Stimulated activated naive CD8-positive, alpha-beta T cell treated with anti-CD3 and anti-CD28 coated beads, Interleukin-15, Interleukin-2, amounts not matched to agents 100 U/mL and 50 U/mL, for 24 hours (primary cell): Measurements from ENCODE around the gene RFTN1.
"Not testable (repeated sequence)": the region's sequence is repeated elsewhere in the genome, so short reads cannot be mapped to it uniquely, and the experiment has no call there.

Experiments
- ATAC-seq: fragments of 150-1000 bp; cut with Tn5 transposase; one replicate; pipeline ENCODE4 v1.10.0; 2021
- DNase-seq: peaks from one replicate; pipeline ENCODE4 v3.0.0; 2021

The RFTN1 gene

DNA sequence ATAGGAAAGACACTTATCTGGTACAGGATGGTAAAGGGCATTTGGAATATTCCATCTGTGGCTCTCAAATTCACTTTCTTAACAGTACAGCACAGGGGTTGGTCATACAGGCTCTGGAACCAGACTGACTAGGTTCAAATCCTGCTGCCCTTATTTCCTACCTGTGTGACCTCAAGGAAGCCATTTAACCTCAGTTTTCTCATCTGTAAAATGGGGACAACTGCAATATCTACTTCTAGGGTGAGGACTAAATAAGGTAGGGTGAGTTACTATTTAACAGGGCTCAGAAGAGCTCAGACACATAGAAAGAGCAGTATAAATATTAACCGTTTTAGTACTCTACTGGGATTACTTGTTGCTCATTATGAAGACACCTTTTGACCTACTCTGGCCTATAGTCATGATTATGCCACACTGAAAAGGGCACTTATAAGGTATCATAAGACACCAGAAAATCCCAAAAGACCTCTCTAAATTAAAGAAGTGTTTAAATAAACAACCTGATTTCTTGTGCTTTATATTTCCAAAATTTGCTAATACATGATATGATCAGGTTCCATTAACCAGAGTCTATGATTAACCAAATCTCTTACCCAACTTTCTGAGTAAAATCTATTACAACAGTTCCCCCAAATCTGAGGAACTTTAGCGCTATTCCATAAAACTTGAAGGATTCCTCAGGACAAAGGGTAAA lies 6.5 kb downstream of the RFTN1 start:
- no peak for DNase-seq
- no peak for ATAC-seq

DNA sequence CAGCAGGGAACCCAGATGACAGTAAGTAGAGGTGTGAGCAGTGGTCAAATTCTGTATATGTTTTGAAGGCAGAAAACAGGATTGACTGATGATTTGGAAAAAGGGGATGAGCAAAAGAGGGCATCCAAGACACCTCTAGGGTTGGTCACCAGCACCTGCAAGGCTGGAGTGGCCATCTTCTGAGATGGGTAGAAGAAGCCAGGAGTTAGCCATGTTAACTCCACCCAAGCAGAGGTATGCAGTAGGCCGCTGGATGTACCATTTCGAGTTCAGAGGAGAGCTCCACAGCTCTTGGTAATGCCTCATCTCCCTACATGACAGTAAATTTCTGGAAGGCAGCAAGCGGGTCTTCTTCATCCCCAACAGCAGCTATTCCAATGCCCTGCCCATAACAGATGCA lies 7.0 kb downstream of the RFTN1 start:
- no peak for DNase-seq

DNA sequence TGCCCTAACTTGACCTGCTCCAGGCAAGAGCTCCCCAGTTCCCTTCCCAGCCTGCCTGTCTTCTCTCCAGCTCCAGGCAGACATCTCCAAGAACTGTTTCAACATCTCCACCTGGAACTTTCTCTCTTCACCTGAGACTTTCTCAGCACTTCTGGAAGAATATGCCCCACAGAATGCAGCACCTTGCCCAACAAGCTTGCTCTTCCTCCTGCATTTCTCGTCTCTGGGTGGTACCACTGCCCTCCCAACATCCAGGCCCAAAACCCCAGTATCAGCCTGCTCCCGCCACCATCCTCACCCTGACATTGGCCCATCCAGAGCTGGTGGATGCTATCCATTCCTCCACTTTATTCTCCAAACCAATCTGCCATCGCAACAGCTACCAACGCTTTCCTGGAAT lies 8.8 kb downstream of the RFTN1 start:
- DNase-seq: no peak
- no peak for ATAC-seq

More for the DNA sequence above, 7.0 kb downstream of the RFTN1 start:
- no peak for ATAC-seq

DNA sequence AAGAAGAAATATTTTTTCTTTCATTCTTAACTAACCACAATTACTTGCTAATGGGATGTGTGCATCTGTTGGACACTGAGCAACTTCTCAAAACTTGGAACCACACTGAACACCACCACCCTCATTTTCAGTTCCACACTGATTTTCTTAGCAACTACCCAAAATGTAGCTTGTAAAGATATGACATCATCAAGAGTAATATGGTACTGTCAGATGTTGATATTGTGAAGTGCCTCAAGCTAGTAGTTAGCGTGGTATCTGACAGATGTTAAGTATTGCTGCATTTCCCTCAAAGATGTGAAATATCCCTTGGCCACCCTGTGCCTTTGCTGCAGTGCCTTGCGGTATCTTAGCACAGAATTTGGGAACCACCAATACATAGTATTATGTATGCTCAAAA lies 9.3 kb downstream of the RFTN1 start:
- DNase-seq: no peak
- ATAC-seq: peak; percentile 45

DNA sequence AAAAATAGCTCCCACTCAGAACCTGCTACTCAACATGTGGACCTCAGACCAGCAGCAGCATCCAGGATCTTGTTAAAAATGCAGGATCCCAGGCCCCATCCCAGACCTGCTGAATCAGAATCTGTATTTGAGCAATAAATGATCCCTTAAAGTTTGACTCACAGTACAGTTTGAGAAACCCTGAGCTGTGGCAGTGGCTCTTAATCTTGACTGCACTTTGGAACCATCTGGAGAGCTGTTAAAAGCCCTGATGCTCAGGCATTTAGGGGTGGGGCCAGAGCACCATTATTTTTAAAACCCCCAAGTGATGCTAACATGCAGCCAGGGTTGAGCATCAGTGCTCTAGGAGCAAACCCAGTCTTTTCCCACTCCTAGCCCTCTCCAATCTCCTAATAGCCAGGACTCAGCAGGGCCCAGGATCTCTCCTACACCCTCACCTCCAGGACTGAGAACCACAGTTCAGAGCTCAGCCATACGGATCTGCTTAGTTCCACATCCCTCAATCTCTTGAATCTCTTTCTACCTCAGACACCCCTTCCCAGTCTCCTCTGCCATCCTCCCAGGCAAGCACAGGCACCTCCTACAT lies 10.2 kb downstream of the RFTN1 start:
- no peak for ATAC-seq
- DNase-seq: no peak

DNA sequence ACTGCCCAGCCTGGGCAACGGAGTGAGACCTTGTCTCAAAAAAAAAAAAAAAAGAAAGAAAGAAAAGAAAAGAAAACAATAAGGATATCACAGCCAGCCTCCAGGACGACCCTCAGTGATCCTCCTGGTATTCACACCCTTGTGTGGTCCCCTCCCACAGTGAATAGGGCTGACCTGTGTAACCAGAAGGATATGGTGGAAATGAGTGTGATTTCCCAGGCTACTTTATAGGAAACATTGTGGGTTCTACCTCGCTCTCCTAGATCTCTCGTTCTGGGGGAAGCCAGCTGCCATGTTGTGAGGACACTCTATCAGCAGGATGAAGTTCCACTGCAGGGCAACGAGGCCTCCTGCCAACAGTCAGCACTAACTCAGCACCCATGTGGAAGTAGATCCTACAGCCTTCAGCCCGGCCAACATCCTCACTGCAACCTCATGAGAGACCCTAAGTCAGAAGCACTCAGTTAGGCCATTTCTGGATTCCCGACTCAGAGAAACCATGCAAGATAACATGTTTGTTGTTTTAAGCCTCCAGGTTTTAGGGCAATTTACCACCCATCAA lies 11.1 kb downstream of the RFTN1 start:
- no peak for DNase-seq
- ATAC-seq: no peak

DNA sequence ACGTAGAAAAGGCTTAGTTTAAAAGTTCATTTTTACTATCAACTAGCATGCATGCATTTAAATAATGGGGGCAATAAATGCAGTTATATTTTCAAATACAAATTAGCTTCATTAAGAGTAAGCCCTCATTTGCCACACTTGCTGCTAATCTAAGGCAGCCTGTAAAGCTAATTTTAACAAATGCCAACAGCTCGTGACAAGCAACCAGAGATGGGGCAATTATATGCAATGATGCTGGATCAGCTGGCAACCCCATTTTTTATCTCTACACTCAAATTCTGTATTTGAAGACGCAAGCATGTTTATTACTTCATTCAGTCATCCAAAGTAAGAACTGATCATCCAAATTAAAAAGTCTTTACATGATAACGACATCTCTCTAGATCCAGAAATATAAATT lies 12.1 kb downstream of the RFTN1 start:
- DNase-seq (no peak), ATAC-seq (no peak)

DNA sequence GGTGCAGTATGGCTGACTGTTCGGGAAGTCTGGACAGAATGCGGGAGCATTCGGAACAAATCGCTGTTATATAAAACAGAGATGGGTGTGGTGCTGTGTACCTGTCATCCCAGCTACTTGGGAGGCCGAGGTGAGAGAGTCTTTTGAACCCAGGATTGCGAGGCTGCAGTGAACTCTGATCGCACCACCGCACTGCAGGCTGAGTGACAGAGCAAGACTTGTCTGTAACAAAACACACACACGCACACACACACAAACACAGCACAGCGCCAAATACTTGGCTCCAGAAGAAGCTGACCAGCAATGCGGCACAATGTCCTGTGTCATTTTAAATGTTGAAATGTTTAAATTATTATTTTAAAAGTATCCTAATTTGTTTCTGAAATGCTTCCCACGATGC lies 12.6 kb downstream of the RFTN1 start:
- DNase-seq (no peak), ATAC-seq (no peak)

DNA sequence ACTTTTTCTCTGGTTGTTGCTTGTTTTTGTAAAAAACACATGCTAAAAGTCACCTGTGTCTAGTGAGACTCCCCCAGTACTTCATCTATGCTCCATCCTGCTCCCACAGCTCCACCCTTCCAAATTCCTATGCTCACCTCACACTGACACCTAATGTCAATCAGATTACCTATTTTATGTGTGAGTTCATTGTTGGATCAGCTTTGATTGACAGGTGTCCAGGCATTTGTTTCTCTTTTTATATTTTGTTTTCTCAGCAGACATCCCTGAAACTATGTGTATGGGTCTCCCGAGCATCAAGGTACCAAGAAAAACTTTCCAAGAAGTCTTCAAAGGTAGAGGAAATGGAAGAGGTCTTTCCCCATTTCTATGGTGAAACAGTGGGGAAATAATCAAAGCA lies 13.4 kb downstream of the RFTN1 start:
- no peak for ATAC-seq
- DNase-seq: no peak

DNA sequence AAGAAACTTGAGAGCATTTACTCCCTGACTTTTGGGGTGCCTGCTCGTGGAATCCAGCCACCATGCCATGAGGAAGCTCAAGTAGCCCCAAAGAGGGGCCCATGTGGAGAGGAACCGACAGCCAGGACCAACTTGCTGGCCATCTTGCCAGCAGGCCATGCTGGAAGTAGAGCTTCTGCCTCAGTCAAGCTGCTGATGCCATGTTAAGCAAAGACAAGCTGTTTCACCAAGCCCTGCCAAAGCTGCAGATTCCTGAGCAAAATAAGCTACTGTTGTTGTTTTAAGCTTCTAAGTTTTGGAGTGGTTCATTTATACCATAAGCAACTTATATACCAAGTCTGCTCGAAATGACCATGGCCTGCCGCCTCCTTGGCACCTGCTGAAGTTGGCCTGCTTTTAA lies 14.1 kb downstream of the RFTN1 start:
- ATAC-seq (no peak), DNase-seq (no peak)

DNA sequence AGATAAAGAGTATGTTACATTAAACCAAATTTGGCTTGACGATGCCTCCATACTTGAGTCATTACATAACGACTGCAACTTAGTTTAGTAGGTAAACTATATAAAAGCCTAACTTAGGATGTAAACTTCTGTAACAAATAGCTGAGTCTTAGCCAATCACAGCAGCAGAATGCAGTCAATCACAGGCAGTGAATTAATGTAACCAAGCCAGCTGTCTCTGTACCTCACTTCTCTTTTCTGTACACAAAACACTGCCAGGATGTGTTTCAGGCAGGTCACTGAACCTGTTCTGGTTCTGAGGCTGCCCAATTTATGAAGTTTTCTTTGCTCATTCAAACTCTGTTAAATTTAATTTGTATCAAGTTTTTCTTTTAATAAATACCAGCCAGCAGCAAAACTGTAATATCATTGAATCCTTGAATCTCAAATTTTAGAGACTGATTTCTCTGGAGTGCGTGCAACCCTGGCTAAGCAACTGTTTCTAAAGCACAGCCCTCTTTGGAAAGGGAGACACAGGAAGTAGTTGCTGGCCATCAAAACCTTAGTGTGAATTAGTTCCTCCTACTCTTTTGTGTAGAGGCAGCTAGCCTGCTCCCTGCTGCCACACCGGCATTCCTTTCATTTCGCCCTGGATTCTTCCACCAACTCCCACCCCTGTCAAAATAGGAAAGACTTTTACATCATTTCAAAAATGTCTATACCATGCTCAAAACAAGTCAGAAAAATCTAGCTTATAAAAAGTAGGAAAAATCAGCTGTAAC lies 15.2 kb downstream of the RFTN1 start:
- no peak for ATAC-seq
- DNase-seq: no peak

DNA sequence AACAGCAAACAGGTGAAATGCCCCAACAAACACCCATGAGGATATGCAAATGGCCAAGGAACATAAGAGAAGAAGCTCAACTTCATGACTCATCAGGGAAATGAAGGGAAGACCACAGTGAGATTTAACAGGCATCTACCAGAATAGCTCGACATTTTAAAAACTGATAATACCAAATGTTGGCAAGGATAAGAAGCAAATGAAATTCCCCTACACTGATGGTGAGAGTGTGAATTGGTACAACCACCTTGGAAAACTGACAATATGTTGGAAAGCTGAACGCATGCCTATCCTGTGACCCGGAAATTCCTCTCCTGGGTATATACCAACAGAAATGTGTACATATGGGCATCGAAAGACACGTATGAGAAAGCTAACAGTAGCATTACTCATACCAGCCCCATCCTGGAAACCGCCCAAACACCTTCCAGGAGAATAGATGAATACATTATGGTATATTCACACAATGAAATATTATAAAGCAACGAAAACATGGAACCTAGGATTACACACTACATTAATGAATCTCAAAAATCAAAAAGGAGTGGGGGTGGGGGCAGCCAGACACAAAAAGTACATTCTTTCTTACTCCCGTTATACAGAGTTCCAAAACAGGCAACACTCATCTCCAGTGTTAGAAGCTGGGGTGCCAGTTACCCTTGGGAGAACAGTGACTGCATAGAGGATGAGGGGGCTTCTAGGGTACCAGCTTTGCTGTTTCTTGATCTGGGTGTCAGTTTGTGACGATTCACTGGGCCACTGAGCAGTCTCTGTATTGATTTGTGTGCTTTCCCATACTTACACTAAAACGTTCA lies 16.9 kb downstream of the RFTN1 start:
- DNase-seq: no peak

DNA sequence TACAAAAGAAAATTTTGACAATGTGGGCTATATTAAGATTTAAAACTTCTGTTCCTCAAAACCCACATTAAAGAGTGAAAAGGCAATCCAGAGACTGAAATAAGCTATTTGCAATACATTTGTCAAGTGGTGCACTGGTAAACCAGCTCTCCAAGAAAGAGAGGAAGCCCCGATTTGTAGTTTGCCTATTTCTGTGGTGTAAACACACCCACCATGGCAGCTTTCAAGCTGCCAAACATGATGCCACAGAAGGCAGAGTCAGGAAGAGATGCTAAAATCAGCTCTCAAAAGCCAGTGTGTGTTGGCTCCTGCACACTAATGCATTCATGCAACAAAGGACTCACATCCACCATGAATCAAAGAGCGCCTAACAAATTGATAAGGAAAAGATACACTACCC lies 17.5 kb downstream of the RFTN1 start:
- DNase-seq: no peak
- no peak for ATAC-seq

More for the DNA sequence above, 16.9 kb downstream of the RFTN1 start:
- ATAC-seq: peak; percentile 78

DNA sequence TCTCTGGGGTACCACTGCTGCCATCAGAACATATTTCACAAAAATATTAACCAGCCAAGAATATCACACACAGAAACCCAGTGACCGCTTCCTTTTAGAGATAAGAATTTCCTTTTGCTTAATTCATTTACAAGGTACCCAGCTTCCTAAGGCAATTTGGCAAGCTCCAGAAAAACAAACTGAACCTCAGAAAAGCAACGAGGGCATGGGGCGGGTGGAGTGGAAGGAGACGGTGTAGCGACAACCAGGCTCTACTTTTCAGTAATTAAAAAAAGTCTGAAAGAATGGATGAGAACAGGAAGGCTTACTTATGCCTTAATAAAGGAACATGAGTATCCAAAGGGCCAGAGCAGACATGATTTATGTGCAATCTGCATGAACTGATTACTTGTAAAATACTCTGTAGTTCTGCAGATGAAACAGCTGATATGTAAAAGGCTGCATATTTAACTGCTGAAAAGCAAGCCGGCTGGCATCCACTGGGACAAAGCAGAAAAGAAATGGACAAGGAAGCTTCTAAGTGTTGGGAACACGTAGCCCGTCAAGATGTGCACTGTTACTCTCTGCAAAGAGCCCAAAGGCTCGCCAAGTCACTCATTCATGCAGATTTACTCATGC lies 18.6 kb downstream of the RFTN1 start:
- ATAC-seq (no peak), DNase-seq (no peak)

DNA sequence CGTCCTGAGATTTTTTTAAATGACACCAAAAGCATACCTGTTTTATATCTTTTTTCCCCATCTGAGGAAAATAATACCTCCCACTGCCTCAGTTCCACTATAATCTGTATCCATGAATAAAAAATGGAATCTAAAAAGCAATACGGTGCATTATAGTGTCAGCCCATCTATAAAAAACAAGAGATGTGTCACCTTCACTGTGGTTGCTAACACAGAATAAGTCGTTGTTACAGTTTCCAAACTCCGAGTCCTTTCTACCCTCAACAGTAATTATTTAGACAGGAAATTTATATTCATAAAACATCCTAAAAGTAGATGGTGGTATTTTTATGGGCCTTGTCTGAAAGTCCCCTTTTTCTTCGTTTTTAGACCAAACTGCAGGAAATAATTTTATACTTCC lies 19.4 kb downstream of the RFTN1 start:
- DNase-seq (no peak), ATAC-seq (no peak)

DNA sequence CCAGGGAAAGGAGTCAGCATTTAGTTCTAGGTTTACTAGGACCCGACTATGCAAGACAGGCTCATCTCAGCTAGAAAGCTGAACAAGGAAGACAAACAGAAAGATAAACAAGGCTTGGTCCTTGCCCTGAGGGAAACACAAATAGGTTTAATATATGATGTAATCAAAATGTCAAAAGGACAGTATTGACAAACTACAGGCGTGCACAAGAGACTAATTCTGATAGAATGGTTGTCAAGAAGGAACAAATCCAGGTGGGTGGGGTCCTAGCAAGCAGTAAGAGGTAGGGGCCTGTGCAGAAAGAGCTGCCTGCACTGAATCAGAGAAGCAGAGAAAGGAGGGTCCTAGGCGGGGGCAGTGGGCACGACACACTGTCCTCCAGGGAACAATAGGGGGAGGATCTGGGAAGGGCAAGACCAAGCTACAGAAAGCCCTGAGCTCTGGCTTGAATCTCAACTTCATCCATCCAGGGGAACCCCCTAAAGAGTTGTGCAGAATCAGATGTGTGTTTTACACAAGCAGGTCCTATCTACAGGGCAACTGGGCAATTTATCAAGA lies 23.4 kb downstream of the RFTN1 start:
- ATAC-seq: no peak

DNA sequence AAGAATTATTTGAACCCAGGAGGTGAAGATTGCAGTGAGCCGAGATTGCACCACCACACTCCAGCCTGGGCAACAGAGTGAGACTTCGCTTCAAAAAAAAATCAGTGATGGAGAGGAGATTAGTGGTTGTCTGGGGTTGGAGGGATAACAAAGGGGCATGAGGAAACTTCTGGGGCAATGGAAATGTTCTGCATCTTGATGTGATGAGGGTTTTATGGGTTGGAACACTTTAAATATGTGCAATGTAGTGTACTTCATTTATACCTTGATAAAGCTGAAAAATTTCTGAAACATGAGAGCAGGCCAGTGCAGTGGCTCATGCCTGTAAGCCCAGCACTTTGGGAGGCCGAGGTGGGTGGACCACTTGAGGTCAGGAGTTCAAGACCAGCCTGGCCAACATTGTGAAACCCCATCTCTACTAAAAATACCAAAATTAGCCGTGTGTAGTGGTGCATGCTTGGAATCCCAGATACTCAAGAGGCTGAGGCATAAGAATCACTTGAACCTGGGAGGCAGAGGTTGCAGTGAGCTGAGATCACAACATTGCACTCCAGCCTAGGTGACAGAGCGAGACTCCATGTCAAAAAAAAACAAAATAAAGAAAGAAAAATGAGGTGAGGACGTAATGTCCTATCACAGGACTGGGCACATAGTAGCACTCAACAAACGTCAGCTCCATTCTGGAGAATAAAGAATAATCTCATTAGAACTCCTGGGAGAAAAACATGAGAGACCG lies 24.0 kb downstream of the RFTN1 start:
- DNase-seq, ATAC-seq: not testable (repeated sequence)

More for the DNA sequence above, 23.4 kb downstream of the RFTN1 start:
- no peak for DNase-seq

DNA sequence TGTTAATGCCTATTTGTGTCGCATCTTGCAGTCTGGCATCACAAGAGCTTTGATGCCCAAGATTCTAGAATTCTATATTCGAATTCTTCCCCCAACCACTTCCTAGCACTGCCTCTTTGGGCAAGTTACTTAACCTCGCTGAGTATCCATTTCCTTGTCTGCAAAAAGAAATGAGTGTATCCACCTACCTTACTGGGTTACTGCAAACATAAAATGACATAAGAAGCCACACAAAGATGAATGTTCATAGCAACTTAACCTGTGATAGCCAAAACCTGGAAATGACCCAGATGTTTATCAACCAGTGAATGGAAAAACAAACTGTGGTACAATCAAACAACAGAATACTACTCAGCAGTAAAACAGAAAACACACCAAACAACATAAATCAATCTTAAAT lies 24.9 kb downstream of the RFTN1 start:
- no peak for ATAC-seq
- no peak for DNase-seq

DNA sequence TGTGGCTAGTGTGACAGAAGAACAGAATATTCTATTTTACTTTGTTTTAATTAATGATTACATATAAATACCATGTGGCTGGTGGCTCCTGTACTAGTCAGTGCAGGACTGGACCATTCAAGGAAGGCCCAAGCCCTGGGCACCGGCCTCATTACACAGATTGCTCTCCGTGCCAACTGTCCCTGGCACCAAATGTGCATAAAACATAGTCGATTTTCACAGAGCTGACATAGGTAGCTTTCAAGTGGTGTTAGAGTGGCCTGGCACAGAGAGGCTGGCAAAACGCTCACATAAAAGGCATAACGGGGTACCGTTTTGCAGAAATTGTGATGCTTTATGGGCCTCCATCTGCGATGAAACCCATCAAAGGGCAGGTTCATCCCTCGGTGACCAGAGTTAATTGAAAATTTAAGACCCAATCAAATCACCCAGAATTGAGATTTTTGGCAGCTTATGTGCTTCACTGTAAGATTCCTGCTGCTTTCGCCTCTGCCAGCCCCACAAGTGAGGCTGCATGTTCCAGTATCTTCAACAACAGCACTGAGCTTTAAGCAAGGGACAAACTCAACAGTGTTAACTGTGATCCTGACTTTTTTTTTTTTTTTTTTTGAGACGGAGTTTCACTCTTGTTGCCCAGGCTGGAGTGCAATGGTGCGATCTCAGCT lies 25.9 kb downstream of the RFTN1 start:
- ATAC-seq (no peak), DNase-seq (no peak)

DNA sequence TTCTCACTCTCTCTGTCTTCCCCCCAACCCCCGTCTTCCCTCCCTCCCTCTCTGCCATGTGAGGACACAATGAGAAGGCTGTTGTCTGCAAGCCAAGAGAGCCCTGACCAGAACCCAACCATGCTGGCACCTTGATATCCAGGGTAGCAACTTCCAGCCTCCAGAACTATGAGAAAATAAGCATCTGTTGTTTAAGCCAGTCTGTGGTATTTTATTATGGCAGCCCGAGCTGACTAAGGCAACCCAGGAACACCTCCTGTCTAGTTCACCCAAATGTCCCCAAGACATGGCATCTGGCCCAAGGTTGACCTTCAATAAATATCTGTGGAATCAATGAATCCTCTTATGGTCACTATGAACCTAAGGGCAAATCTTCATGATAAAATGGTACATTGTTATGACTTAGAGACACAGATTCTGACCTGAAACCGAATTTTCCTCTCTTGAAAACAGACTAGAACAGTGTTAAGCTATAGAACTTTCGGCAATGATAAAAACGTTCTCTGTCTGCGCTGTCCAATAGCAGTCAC lies 26.5 kb downstream of the RFTN1 start:
- no peak for ATAC-seq
- no peak for DNase-seq
